HFF-Myc (cell line): Measurements from ENCODE around the gene ADAMTS7.
"Not testable (repeated sequence)": the region's sequence is repeated elsewhere in the genome, so short reads cannot be mapped to it uniquely, and the experiment has no call there.

Experiments used
- DNase-seq: peaks from one replicate; pipeline ENCODE4 v3.0.0-alpha.2; 2011; ENCODE audit warnings: low read depth; ENCODE audit errors: extremely low read depth
- H3K4me3 ChIP-seq: replicated peaks from 2 replicates; pipeline ENCODE4 v1.5.1; 2011; ENCODE audit warnings: low read depth, mild to moderate bottlenecking, control low read depth, low read length
- TF ChIP-seq, protein P1 (sequence below): IDR thresholded peaks from 2 replicates; pipeline ENCODE4 v1.5.1; 2012; ENCODE audit warnings: mild to moderate bottlenecking, low read depth, low read length, control low read depth; ENCODE audit errors: missing control alignments

Gene ADAMTS7

DNA sequence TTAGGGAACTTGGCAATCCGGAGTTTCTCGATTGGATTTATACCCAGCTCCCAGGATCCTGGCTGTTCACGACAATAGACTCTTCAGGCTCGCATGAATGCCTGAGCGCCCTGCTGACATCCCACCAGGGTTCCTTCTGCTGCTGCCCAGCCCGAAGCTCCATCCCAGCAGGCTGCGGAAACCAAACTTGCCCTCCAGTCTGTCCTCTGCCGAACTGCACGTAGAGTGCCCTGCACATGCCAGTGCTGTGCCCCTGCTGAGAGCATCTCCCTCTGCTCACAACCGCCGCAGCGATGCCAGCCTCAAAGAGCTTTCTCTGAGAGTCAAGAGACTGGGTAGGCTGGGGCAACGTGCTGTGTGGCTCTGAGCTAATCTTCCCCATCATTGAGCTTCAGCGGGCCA lies 6.9 kb downstream of the ADAMTS7 start:
- H3K4me3 ChIP-seq: no peak overlapping the region
- no peak for DNase-seq
- TF ChIP-seq, protein P1, sequence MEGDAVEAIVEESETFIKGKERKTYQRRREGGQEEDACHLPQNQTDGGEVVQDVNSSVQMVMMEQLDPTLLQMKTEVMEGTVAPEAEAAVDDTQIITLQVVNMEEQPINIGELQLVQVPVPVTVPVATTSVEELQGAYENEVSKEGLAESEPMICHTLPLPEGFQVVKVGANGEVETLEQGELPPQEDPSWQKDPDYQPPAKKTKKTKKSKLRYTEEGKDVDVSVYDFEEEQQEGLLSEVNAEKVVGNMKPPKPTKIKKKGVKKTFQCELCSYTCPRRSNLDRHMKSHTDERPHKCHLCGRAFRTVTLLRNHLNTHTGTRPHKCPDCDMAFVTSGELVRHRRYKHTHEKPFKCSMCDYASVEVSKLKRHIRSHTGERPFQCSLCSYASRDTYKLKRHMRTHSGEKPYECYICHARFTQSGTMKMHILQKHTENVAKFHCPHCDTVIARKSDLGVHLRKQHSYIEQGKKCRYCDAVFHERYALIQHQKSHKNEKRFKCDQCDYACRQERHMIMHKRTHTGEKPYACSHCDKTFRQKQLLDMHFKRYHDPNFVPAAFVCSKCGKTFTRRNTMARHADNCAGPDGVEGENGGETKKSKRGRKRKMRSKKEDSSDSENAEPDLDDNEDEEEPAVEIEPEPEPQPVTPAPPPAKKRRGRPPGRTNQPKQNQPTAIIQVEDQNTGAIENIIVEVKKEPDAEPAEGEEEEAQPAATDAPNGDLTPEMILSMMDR: no peak

DNA sequence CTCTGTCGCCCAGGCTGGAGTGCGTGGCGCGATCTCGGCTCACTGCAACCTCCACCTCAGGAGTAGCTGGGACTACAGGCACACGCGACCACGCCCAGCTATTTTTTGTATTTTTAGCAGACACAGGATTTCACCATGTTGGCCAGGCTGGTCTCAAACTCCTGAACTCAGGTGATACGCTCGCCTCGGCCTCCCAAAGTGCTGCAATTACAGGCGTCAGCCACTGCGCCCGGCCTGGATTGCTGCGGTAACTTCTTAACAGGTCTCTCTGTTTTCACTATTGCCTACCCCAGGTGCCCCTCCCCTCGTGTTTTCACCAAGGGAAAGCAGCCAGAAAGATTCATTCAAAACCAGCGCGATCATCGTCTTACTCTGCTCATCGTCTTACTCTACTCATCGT lies 10.5 kb downstream of the ADAMTS7 start:
- H3K4me3 ChIP-seq: no peak overlapping the region
- no peak for DNase-seq
- TF ChIP-seq, protein P1: no peak

DNA sequence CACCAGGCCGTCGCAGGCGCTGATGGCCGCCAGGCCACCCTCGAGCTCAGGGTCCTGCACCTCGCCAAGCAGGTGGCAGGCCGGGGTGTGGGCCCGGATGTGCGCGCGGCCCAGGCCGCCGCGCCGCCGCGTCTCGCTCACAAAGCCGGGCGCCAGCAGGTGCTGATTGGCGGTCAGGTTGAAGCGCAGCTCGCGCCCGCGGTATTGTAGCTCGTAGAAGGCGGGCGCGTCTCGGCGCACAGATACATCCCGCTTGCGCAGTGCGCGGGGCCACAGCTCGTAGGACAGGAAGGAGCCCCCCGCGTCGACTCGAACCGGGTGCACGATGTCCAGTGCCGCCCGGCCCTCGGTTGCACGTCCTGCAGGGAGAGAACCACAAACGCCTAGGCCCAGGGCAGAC lies 11.1 kb downstream of the ADAMTS7 start:
- H3K4me3 ChIP-seq: no peak overlapping the region
- no peak for DNase-seq
- TF ChIP-seq, protein P1: no peak

DNA sequence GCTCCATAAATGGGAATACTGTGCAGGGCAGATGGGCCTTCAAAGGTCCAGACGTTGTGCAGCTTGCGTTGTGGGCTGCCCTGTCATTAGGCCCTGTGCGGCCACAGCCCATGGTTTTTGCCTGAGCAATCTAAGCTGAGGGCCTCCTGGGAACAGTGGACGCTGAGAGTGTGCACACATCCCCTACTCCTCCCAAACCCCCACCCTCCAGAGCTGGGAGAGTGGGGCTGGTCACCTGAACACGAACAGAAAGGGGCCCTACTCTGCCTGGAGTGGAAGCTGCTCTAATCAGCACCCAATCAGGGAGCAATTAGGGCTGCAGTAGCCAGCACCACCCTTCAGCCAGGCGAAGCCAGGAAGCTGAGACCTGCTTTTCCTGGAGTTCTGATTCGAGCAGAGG lies 12.2 kb downstream of the ADAMTS7 start:
- H3K4me3 ChIP-seq, DNase-seq: not testable (repeated sequence)

DNA sequence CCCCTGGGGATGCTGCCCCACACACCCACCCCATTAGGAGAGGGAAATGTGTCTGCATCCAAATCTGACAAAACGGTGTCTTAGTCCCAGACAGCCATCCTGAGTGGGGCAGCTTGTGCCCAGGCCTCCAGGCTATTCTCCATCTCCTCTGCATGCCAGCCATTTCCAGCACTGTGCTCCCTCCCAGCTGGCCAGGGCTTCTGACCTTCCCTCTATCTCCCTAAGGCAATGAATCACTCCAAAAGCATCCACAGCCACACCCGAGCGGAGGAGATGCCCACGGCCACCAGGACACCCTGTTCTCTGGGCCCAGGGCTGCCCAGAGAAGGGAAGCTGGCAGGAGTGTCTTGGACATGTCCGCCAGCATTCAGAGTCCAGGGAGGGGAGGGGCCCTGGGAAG lies 12.9 kb downstream of the ADAMTS7 start:
- DNase-seq, H3K4me3 ChIP-seq: not testable (repeated sequence)

DNA sequence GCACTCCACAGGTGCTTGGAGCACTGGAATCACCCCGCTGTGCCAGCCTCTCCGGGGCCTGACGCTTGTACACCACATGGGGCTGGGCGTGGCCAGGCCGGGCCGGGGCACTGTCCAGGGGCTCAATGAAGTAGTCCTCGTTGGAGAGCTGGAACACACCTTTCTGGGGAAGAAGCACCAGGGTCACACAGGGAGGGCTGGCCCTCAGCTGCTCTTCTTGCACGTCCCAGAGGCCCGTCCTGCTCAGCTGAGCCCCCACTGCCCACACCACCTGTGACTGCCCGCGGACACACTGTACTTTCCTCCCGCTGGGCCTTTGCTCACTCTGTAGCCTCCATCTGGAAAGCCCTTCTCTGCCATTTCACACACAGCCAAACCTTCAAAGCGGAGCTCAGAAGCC lies 13.3 kb downstream of the ADAMTS7 start:
- no peak overlapping the region for H3K4me3 ChIP-seq
- DNase-seq: no peak
- TF ChIP-seq, protein P1: no peak

DNA sequence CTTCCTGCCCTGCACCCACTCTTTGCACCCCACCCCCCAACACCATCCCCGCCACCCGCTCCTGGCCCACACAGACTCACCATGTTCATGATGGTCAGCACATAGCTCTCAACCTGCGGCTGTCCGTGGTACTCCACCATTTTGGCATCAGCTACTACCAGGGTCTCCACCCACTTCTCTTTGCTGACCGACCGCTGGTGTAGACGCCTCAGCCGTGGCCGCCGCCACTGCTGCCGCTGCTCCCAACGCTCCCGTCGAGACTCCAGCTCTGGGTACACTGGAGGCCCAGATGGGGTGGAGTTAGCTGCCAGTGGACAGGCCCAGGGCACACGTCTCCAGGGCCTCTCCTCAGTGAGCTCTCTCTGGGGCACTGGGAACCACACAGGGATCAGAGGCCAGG lies 14.8 kb downstream of the ADAMTS7 start:
- TF ChIP-seq, protein P1: no peak
- H3K4me3 ChIP-seq: no peak overlapping the region
- DNase-seq: no peak

DNA sequence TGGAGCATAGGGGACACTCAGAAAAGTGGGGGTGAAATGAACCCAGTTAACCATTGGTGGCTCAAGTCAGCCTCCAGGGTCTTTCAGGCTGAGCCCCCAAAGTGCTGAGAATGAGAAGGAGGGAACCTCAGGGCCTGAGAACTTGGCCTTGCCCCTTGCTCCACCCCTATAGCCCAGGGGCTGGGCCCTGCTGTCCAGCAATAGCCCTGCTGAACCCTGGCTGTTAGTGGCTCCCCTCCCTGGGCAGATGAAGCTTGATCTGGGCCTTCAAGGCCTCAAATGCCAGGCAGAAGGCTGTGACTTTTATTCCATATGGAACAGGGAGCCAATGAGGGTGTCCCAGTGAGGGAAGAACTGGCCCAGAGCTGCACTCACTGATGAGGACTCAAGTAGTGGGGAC lies 16.2 kb downstream of the ADAMTS7 start:
- TF ChIP-seq, protein P1: no peak
- no peak for DNase-seq
- no peak overlapping the region for H3K4me3 ChIP-seq

DNA sequence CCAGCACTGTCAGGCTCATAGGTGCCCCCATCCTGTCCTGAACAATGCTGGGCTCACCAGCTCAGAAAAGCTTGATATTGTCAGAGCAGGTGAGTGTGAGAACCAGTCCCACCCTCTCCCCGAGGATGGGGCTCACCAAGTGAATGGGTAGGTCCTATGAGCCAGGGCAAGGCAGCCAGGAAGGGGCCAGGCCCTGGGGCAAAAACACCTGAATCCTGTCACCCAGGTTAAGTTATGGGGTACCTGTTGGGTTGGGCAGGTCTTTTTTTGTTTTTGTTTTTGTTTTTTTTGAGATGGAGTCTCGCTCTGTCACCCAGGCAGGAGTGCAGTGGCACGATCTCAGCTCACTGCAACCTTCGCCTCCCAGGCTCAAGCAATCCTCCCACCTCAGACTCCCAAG lies 16.8 kb downstream of the ADAMTS7 start:
- not testable (repeated sequence) for H3K4me3 ChIP-seq, DNase-seq
